Measurements from ENCODE around the gene TMEM185B. TPM values are rescaled to one million over a fixed set of nuclear protein-coding genes. Genes with fewer than 3 reads are reported as not detected.

Gene TMEM185B
- total RNA-seq, 1 experiment from 2014 or later: 1.6 TPM

DNA sequence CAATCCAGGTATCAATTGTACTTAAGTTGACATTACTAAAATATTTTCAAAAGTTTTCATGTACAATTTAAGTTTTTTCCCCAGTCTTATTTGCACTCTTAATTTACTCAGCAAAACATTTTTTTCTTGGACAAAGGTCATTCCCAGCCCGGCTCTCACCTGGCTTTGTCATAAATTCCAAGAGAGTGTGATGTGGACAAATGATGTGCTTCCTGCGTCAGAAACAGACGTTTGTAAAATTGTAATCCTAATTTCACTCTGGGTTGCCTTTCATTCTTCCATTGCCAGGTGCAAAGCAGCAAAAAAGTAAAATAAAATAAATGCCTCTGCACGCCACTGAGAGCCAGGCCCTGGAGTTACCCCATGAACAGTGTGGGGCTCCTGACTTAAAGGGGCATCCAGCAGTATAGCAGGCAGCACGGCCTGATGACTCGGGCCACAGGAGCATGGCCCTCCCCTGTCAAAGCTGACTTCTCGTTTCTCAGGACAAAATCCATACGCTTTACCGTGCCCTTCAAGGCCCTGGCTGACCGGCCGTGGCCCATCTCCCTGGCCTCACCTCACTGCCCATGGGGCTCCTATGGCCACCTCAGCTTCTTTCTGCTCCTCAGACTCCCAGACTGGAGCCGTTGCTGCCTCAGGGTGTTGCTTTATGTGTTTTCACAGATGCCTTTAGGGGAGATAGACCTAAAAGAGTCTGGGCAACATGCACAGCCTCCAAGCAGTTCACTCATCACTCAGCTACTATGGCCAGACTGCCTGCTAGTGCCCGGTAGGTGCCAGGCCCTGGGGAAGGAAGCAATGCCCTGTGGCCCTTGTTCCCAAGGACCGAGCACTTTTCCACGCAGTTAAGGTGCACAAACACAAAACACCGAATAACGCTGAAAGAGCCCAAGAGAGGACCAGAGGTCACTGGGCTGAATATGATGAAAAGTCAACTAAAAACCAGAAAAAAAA is 7.6 kb upstream of the TMEM185B start:
- H3K27me3 ChIP-seq: peaks cover 15% of the 10 kb centered on the region
- H3K4me3 ChIP-seq: no peak overlapping the region
- no peak overlapping the region for H3K27ac ChIP-seq
- H3K9me3 ChIP-seq (replicated peaks): no peaks in the 10 kb centered on the region
- H3K36me3 ChIP-seq: no peaks in the 10 kb centered on the region
- no peaks in the 10 kb centered on the region for H3K4me1 ChIP-seq
- no peak for DNase-seq

DNA sequence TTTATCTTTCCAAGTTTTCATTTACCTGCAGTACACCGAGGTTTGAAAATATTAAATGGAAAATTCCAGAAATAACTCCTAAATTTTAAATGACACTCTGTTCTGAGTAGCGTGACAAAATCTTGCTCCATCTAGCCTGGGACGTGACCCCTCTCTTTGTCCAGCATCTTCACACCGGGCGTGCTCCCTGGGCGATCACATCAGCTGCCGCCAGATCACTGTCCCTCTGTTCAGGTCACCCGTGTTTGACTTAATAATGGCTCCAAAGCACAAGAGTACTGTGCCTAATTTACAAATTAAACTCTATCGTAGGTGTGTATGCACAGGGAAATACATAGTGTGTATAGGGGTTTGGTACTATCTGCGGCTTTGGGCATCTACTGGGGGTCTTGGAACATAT is 6.1 kb upstream of the TMEM185B start:
- Histone ChIP-seq H3K9me3 (replicated peaks) (no peaks in the 10 kb centered on the region), H3K4me1 (no peaks in the 10 kb centered on the region), H3K27ac (no peak overlapping the region), H3K36me3 (no peaks in the 10 kb centered on the region), H3K4me3 (no peak overlapping the region), H3K27me3 (peaks cover 17% of the 10 kb centered on the region)
- DNase-seq: no peak

DNA sequence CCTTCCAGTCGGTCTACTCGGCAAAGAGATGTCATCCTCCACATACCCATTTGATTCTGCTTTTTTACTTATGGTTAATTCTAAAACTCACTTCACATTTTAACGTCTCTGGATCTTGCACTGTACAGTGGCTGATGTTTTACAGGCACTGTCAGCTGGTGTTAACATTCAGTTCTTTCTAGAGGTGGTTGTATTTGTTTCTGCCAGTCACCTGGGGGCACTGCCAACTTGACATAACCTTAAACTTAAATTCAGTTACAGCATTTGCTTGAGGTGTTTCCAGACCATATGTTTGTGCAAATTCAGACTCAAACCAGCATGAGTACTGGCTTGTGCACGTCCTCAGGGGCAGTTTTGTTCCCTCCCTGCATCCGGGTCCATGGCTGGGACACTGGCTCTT is 5.3 kb upstream of the TMEM185B start:
- peaks cover 17% of the 10 kb centered on the region for H3K27me3 ChIP-seq
- no peak overlapping the region for H3K4me3 ChIP-seq
- no peak overlapping the region for H3K27ac ChIP-seq
- no peaks in the 10 kb centered on the region for H3K4me1 ChIP-seq
- no peaks in the 10 kb centered on the region for H3K9me3 ChIP-seq (replicated peaks)
- no peak for DNase-seq
- no peaks in the 10 kb centered on the region for H3K36me3 ChIP-seq

DNA sequence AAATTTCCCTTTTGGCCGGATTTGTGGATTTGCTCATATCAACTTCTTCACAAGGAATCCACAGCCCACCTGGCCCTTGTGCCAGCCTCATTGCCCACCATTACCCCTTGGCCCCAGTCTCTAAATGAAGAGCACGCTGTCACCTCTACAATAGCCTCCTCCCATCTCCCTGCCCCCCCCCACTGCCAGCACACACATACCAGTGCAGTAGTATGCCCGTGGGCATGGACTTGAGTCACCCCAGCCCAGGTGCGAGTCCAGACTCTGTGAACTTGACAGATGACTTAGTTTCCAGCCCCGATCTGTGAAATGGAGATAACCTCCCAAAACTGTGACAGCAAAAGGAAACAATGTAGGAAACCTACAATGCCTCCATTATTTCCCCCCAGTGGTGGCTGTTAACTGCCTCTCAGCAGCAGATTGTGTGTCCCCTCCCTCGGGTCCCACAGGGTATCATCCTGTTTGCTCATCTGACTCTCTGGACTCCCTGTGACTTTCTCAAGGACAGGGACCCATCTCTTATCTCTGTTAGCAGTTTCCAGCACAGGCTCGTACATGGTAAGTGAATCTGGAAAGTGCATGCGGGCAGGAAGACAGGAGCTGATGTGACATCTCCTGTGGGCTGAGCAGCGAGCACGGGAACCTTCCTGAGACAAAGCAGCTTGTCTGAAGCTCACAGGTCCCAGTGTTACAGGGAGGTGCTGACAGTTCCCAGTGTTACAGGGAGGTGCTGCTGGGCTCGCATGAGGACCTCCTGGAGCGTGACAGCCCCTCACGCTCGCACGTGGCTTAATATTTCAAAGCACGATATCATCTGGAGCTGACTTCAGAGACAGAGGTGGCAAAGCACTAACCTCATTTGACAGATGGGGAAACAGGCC is 4.2 kb upstream of the TMEM185B start:
- H3K4me3 ChIP-seq: no peak overlapping the region
- H3K9me3 ChIP-seq (replicated peaks): no peaks in the 10 kb centered on the region
- H3K27me3 ChIP-seq: peaks cover 14% of the 10 kb centered on the region
- H3K27ac ChIP-seq: no peak overlapping the region
- no peak for DNase-seq
- no peaks in the 10 kb centered on the region for H3K36me3 ChIP-seq
- H3K4me1 ChIP-seq: no peaks in the 10 kb centered on the region

DNA sequence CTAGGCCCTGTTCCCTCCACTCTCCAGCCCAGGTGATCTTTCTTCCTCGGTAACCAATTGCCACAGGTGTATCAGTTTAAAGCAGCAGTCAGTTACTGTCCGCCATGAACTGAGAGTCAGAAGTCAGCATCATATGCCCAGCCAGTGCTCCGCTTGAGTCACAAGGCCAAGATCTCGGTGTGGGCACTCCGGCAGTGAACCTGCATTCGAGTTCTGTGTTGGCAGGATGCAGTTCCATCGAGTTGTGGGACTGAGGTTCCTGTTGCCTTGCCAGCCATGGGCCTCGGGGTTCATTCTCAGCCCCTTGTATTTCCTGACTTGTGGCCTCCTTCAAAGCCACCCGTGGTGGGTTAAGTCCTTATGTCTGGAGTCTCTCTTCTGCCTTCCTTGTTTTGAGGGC is 3.1 kb upstream of the TMEM185B start:
- no peak for DNase-seq
- H3K4me3 ChIP-seq: no peak overlapping the region
- no peaks in the 10 kb centered on the region for H3K4me1 ChIP-seq
- H3K27me3 ChIP-seq: peaks cover 14% of the 10 kb centered on the region
- H3K36me3 ChIP-seq: no peaks in the 10 kb centered on the region
- no peaks in the 10 kb centered on the region for H3K9me3 ChIP-seq (replicated peaks)
- no peak overlapping the region for H3K27ac ChIP-seq

DNA sequence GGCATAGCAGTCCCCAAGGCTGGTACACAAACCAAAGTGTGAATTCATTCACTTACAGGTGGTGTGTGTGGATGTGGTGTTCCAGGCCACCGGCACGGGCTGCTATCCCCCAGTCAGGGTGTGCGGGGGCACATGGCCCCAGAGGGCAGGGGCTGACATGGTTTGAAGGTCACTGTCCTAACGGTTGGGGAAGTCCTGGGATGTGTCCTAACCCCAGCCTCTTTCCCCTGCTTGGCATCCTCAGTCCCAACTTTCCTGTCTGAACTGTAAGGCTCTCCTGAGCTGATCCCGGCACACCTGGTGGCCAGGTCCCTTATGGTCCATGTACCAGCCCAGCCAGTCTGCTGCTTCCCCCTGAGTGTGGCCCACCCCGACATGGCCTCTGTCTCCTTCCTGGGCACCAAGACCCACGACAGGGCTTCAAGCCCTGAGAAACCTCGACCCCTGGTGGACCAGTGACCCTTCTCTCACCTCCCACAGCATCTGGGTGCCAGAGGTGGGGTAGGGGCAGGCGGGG is 2.4 kb upstream of the TMEM185B start:
- Histone ChIP-seq H3K9me3 (replicated peaks) (no peaks in the 10 kb centered on the region), H3K4me3 (no peak overlapping the region), H3K27me3 (peaks cover 14% of the 10 kb centered on the region), H3K27ac (no peak overlapping the region), H3K36me3 (no peaks in the 10 kb centered on the region), H3K4me1 (no peaks in the 10 kb centered on the region)
- DNase-seq: no peak

DNA sequence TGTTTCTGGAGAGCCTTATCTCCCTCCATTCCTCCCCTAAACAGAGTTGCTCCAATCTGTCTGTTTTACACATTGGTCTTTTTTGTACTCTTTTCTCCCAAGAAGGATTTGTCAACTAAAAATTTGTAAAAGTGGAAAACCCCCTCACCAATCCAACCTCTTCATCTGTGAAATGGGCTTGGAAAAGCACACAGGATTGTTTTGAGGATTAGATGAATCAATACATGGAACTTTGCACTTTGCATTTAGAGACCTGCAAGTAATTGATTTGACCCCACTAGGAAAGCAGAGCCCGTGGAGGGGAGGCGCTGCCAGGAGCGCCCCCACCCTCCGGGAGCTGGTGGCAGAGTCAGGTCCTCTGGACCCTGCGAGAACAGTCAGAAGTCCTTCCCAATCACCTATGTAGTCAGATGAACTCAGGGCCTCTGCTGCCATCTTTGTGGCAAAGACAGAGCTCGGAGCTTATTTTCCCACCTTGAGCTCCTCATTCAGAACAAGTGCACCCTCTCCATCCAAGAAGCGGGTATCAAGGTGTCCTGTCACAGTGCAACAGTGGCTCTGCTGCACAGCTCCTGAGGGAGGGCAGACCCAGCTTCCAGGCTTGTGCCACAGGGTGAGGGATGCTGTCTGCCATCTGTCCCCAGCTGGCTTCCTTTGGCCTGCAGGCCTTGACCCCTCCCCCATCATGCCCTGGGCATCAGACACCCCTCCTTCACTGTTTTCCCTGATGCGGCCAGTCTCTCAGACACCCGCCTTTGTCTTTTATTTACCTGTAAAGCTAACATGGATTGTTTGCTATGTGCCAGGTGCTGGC is 1.7 kb upstream of the TMEM185B start:
- peaks cover 14% of the 10 kb centered on the region for H3K27me3 ChIP-seq
- no peak overlapping the region for H3K27ac ChIP-seq
- no peak for DNase-seq
- no peak overlapping the region for H3K4me3 ChIP-seq
- H3K9me3 ChIP-seq (replicated peaks): no peaks in the 10 kb centered on the region
- H3K36me3 ChIP-seq: no peaks in the 10 kb centered on the region
- no peaks in the 10 kb centered on the region for H3K4me1 ChIP-seq

DNA sequence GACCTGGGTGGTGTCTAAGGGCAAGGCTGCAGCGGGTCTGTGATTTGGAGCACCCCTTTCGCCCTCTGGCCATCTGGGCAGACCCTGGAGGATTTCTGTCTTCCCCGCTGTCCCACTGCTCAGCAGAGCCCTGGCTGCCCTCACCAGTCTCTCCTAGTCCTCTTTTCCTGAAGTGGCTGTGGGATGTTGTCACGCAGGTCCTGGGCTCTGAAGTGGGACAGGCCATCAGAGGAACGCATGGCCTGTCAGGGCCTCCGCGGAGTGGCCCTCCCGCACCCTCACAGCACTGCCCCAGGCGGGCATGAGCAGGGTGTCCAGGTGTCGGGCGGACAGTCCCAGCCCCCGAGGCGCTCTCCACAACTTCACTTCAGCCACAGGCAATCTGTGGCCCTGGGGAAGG is 1.1 kb upstream of the TMEM185B start:
- Histone ChIP-seq H3K9me3 (replicated peaks) (no peaks in the 10 kb centered on the region), H3K4me3 (no peak overlapping the region), H3K27ac (no peak overlapping the region), H3K27me3 (peaks cover 14% of the 10 kb centered on the region), H3K36me3 (no peaks in the 10 kb centered on the region), H3K4me1 (no peaks in the 10 kb centered on the region)
- no peak for DNase-seq

DNA sequence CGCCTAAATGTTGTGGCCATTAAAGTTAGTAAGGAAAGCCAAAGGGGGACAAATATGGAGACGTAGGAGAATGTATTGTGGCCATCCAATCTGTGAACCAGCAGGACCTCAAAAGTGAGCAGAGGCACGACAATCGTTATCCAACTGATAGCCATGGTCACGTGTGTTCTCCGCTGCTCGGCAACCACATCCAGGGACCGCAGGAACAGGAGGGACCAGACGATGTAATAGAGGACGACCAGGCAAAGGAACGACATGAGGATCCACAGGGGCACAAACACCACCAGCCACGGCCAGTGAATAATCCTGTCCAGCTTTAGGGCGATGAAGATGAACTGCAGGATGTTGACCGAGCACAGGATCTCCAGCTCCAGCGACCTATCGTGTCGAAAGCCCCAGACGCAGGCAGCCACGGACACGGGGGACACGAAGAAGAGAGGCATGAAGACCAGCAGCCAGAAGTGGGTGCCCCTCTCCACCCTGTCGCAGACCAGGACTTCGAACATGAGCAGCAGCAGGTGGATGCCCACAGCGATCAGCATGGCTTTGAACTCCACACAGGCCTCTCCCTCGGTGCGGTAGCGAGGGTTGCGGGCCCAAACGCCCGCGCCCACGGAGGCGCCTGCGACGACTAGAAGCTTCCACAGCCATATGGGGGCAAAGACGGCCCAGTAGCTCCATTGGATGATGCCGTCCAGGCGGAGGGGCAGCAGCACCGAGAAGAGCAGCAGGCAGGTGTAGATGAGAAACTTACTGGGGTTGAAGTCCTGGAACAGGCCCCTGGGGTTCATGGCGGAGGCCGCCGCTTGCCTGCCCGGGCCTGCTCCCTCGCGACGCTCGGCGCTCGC is 790 bp downstream of the TMEM185B start:
- H3K4me1 ChIP-seq: no peaks in the 10 kb centered on the region
- H3K27ac ChIP-seq: no peak overlapping the region
- DNase-seq: no peak
- H3K36me3 ChIP-seq: no peaks in the 10 kb centered on the region
- no peaks in the 10 kb centered on the region for H3K9me3 ChIP-seq (replicated peaks)
- peaks cover 5% of the 10 kb centered on the region for H3K27me3 ChIP-seq
- H3K4me3 ChIP-seq: no peak overlapping the region

DNA sequence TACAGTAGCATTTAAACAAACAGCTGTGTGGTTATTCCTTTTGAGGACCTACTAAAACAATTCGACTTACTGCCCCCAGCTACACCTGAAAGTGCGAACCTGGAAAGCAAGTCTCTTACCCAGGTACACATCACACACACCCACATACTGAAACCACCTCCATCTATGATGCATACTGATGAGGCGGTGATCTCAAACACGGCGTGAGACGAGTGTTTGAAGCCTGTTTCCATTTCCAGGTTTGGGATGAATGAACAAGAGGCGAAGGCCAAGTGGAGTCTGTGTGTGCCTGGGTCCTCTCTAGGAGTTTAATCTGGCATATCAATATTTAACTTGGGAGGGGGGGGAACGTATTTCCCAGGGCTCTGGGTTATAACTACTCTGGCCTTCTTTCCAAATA is 1.6 kb downstream of the TMEM185B start:
- H3K36me3 ChIP-seq: no peaks in the 10 kb centered on the region
- no peaks in the 10 kb centered on the region for H3K4me1 ChIP-seq
- H3K27ac ChIP-seq: no peak overlapping the region
- no peak overlapping the region for H3K4me3 ChIP-seq
- no peaks in the 10 kb centered on the region for H3K9me3 ChIP-seq (replicated peaks)
- DNase-seq: no peak
- peaks cover 5% of the 10 kb centered on the region; the same call in 1 of the 2 replicates for H3K27me3 ChIP-seq

DNA sequence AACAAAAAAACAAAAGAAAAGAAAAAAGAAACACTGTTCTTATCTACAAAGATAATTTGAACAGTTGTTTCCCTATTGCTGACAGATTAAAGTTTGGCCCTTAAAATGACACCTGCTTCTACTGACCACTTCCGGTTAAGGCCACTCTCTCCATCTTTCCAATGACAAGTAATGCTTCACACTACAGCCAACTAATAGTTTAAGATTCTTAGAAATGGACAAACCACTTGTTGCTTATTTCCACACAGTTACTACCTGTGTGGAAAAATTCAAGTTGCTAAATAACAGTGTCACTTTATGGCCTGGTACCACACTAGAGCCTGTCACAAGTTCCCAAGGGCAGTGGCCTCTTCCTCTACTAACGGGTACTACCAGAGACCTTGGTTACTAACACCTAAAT is 2.4 kb downstream of the TMEM185B start:
- Histone ChIP-seq H3K27ac (no peak overlapping the region), H3K4me3 (no peak overlapping the region), H3K27me3 (peaks cover 1% of the 10 kb centered on the region; the same call in 1 of the 2 replicates), H3K36me3 (no peaks in the 10 kb centered on the region), H3K9me3 (replicated peaks) (no peaks in the 10 kb centered on the region), H3K4me1 (no peaks in the 10 kb centered on the region)
- DNase-seq: no peak

DNA sequence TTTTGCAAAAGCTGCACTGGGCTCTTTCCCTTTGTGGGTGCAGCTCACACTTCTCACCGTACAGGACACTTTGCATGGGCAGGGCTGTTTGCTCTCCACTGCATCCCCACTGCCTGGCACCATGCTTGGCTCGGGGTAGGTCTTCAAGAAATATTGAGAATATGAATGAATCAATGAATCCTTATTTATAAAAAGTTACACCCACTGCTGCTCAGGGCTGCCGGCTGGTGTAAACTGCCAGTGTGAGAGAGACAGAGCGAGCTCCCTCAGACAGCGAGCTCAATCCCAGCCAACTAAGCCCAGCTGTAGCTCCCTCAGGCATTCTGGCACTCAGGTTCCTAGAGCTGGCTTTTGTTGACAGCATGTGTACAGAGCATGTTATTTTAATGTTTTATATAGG is 3.4 kb downstream of the TMEM185B start:
- Histone ChIP-seq H3K27me3 (no peaks in the 10 kb centered on the region), H3K9me3 (replicated peaks) (no peaks in the 10 kb centered on the region), H3K36me3 (no peaks in the 10 kb centered on the region), H3K27ac (no peak overlapping the region), H3K4me1 (no peaks in the 10 kb centered on the region), H3K4me3 (no peak overlapping the region)
- no peak for DNase-seq

DNA sequence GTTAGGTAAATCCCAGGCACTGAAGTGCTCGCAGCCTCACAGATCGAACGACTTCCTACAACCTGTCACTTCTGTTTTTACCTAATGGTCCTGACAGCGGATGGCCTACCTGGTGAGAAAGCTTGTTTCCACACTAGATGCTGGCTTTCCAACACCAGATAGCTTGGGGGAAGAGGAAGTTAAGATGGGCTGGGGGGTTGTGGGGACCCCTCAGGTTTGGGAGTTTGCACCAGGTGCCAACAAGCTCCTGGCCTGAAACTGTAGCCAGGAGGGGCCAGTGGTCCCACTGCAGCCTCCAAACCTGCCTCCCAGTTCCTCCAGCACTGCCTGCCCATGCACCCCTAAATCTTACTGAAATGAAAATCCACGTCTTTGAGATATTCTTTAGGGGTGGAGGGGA is 3.9 kb downstream of the TMEM185B start:
- no peak overlapping the region for H3K4me3 ChIP-seq
- H3K4me1 ChIP-seq: no peaks in the 10 kb centered on the region
- H3K27me3 ChIP-seq: no peaks in the 10 kb centered on the region
- H3K27ac ChIP-seq: no peak overlapping the region
- no peaks in the 10 kb centered on the region for H3K36me3 ChIP-seq
- DNase-seq: no peak
- no peaks in the 10 kb centered on the region for H3K9me3 ChIP-seq (replicated peaks)

DNA sequence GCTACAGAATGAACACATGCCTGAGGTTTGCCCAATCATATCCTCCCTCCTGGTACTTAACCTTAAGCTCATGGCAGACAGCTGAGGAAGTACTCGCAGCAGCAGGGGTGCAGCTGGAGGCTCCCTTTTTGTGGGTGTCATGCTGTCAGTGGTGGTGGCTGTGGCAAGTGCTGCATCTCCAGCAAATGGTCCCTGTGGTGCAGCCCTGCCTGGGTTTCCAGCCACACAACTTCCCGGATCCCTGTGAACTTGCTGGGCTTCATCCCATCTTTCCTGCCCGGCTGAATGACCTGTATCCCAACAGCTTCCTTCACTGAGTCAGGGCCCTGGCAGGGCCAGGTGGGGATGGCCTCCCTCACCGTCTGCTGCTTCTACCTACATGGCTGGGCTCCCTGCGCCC is 5.0 kb downstream of the TMEM185B start:
- Histone ChIP-seq H3K4me3 (no peak overlapping the region), H3K36me3 (no peaks in the 10 kb centered on the region), H3K4me1 (no peaks in the 10 kb centered on the region), H3K9me3 (replicated peaks) (no peaks in the 10 kb centered on the region), H3K27ac (no peak overlapping the region), H3K27me3 (no peaks in the 10 kb centered on the region)
- DNase-seq: no peak
